ENCODE data around the gene ELMO1.

DNA sequence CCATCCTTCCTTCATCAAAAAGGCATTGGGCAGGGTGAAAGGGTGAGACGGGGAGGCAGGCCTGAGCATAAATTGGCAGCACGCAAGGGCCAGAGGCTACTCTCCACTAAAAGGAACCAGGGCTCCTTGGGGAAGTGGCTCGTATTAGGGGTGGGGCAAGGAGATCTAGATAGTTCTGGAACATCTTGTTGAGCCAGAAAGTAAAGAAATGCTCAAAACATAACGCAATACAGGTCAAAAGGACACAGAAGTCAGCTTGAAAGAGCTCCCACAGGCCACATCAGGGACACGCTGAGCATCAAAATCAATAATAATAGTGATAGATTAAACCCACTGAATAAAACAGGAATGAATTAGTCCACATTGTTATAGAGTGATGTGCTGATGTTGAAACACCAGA lies 203.1 kb downstream of the ELMO1 start:
- TF ChIP-seq, protein P1, sequence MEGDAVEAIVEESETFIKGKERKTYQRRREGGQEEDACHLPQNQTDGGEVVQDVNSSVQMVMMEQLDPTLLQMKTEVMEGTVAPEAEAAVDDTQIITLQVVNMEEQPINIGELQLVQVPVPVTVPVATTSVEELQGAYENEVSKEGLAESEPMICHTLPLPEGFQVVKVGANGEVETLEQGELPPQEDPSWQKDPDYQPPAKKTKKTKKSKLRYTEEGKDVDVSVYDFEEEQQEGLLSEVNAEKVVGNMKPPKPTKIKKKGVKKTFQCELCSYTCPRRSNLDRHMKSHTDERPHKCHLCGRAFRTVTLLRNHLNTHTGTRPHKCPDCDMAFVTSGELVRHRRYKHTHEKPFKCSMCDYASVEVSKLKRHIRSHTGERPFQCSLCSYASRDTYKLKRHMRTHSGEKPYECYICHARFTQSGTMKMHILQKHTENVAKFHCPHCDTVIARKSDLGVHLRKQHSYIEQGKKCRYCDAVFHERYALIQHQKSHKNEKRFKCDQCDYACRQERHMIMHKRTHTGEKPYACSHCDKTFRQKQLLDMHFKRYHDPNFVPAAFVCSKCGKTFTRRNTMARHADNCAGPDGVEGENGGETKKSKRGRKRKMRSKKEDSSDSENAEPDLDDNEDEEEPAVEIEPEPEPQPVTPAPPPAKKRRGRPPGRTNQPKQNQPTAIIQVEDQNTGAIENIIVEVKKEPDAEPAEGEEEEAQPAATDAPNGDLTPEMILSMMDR (IDR thresholded peaks at IDR 0.05) = no peak
- TF ChIP-seq POLR2A (IDR thresholded peaks at IDR 0.05) = no peak

Measured in body of pancreas (tissue), 4 donors.